ENCODE results near the gene TRMT11. TPM values are rescaled to one million over a fixed set of nuclear protein-coding genes. Genes with fewer than 3 reads are reported as not detected.

TRMT11 gene
- total and polyA plus RNA-seq, 10 of the 15 experiments (the other 5 are each of a cell fraction or from before 2014, with no cell fraction given), result 34.0 to 81.1 (median 43.7) TPM

GRCh38 chr6:125948455-125948854 lies 37.9 kb upstream of the TRMT11 start:
- FAIRE-seq (no peak), DNase-seq (ENCODE audit: low read depth, low spot score) (no peak), ATAC-seq (no peak)
- ChIA-PET SMC1A (ENCODE audit: uncharacterized antibody, unreplicated experiment) (interaction anchor here (1.0 to 1.9 kb wide), 5 partner anchors 7 to 167 kb away, joined by 3 to 7 read pairs (median 5); no protein-coding TSS in a partner anchor), RAD21 (ENCODE audit: unreplicated experiment) (interaction anchor here (0.7 to 2.2 kb wide), 3 partner anchors 8 to 167 kb away, joined by 3 to 9 read pairs (median 5); partner anchors contain the start of gene HINT3), POLR2A (no interaction called here), CTCF (interaction anchor here (1.0 to 1.6 kb wide), 8 partner anchors 8 to 167 kb away, joined by 3 to 8 read pairs (median 4); no protein-coding TSS in a partner anchor)
- WGBS (ENCODE audit: insufficient coverage, insufficient replicate concordance, low lambda C conversion rate, missing lambda C conversion rate), result 85% methylated on average over 3 of the region's 3 CpGs
- Histone ChIP-seq H3K9ac (ENCODE audit: control insufficient read depth, insufficient read depth, low read length) (no peak overlapping the region), H3K79me2 (ENCODE audit: control insufficient read depth, insufficient read depth, low read length) (no peaks in the 10 kb centered on the region), H3K9me3 (replicated peaks; ENCODE audit: control insufficient read depth, insufficient read depth, low read length) (no peaks in the 10 kb centered on the region), H4K20me1 (ENCODE audit: control insufficient read depth, insufficient read depth) (no peaks in the 10 kb centered on the region), H3K27ac (ENCODE audit: control insufficient read depth, insufficient read depth) (no peak overlapping the region), H3K36me3 (ENCODE audit: control insufficient read depth in 2 of 2, insufficient read depth in 2 of 2, low read length in 1 of 2) (no peaks in the 10 kb centered on the region), H3K4me1 (ENCODE audit: control insufficient read depth, insufficient read depth, low read length) (no peaks in the 10 kb centered on the region), H3K4me2 (ENCODE audit: control insufficient read depth, insufficient read depth) (no peak overlapping the region), H3K27me3 (replicated peaks in 1 of 2; ENCODE audit: control insufficient read depth in 2 of 2, insufficient read depth in 2 of 2, low read length in 1 of 2) (no peaks in the 10 kb centered on the region), H2AFZ (ENCODE audit: control insufficient read depth, low read depth, low read length) (no peak overlapping the region), H3K4me3 (no peak overlapping the region)
- in situ Hi-C loops (cut with MboI), result no loop called here
- no TSS peak for BruUV-seq (replicated peaks)
- intact Hi-C loops (cut with micrococcal nuclease; ENCODE audit: unreplicated experiment), result no loop called here
- TF ChIP-seq, protein P1, sequence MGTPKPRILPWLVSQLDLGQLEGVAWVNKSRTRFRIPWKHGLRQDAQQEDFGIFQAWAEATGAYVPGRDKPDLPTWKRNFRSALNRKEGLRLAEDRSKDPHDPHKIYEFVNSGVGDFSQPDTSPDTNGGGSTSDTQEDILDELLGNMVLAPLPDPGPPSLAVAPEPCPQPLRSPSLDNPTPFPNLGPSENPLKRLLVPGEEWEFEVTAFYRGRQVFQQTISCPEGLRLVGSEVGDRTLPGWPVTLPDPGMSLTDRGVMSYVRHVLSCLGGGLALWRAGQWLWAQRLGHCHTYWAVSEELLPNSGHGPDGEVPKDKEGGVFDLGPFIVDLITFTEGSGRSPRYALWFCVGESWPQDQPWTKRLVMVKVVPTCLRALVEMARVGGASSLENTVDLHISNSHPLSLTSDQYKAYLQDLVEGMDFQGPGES (IDR thresholded peaks at IDR 0.05), result no peak
- no peak for TF ChIP-seq HCFC1 (IDR thresholded peaks at IDR 0.05; ENCODE audit: low read length)
- TF ChIP-seq SMC3 (IDR thresholded peaks at IDR 0.05; ENCODE audit: borderline replicate concordance, low read length), result no peak
- TF ChIP-seq, protein P2, sequence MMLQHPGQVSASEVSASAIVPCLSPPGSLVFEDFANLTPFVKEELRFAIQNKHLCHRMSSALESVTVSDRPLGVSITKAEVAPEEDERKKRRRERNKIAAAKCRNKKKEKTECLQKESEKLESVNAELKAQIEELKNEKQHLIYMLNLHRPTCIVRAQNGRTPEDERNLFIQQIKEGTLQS (IDR thresholded peaks at IDR 0.05; ENCODE audit: borderline replicate concordance, extremely low read depth, low read depth, low read length), result no peak
- TF ChIP-seq CBFB (IDR thresholded peaks at IDR 0.05; ENCODE audit: low read depth), result no peak
- no peak for TF ChIP-seq MTA3 (IDR thresholded peaks at IDR 0.05; ENCODE audit: borderline replicate concordance, low read length)
- TF ChIP-seq, protein P3, sequence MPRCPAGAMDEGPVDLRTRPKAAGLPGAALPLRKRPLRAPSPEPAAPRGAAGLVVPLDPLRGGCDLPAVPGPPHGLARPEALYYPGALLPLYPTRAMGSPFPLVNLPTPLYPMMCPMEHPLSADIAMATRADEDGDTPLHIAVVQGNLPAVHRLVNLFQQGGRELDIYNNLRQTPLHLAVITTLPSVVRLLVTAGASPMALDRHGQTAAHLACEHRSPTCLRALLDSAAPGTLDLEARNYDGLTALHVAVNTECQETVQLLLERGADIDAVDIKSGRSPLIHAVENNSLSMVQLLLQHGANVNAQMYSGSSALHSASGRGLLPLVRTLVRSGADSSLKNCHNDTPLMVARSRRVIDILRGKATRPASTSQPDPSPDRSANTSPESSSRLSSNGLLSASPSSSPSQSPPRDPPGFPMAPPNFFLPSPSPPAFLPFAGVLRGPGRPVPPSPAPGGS (IDR thresholded peaks at IDR 0.05; ENCODE audit: borderline replicate concordance, insufficient read depth, low read depth, low read length, poor library complexity, severe bottlenecking), result no peak
- TF ChIP-seq JUND (IDR thresholded peaks at IDR 0.05; ENCODE audit: low read depth, low read length), result no peak
- TF ChIP-seq EP300 (IDR thresholded peaks at IDR 0.05; ENCODE audit: borderline replicate concordance in 1 of 2, control insufficient read depth in 1 of 2, low read depth in 2 of 2, low read length in 2 of 2), result no peak
- TF ChIP-seq LARP7 (IDR thresholded peaks at IDR 0.05), result no peak
- TF ChIP-seq POLR2A (IDR thresholded peaks at IDR 0.05; ENCODE audit: low read depth, low read length), result no peak
- TF ChIP-seq ZNF592 (IDR thresholded peaks at IDR 0.05), result no peak
- TF ChIP-seq, protein P4, sequence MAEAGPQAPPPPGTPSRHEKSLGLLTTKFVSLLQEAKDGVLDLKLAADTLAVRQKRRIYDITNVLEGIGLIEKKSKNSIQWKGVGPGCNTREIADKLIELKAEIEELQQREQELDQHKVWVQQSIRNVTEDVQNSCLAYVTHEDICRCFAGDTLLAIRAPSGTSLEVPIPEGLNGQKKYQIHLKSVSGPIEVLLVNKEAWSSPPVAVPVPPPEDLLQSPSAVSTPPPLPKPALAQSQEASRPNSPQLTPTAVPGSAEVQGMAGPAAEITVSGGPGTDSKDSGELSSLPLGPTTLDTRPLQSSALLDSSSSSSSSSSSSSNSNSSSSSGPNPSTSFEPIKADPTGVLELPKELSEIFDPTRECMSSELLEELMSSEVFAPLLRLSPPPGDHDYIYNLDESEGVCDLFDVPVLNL (IDR thresholded peaks at IDR 0.05; ENCODE audit: low read depth, low read length), result no peak
- TF ChIP-seq MAX (IDR thresholded peaks at IDR 0.05; ENCODE audit: low read depth, low read length), result no peak
